ENCODE measurements around the gene AFP.

The AFP gene

GRCh38 chr4:73415807-73416238, 20.2 kb upstream of the AFP start:
- no peak for DNase-seq

GRCh38 chr4:73416423-73417087, 19.5 kb upstream of the AFP start:
- DNase-seq, result no peak

DNA sequence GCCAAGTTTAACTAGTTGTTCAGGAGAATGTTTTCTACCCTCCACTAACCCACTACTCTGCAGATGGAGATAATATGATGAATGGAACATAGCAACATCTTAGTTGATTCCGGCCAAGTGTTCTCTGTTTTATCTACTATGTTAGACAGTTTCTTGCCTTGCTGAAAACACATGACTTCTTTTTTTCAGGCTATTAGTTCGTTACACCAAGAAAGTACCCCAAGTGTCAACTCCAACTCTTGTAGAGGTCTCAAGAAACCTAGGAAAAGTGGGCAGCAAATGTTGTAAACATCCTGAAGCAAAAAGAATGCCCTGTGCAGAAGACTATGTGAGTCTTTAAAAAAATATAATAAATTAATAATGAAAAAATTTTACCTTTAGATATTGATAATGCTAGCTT, 18.7 kb upstream of the AFP start:
- DNase-seq, result no peak

GRCh38 chr4:73417973-73418372, 18.0 kb upstream of the AFP start:
- no peak for DNase-seq

DNA sequence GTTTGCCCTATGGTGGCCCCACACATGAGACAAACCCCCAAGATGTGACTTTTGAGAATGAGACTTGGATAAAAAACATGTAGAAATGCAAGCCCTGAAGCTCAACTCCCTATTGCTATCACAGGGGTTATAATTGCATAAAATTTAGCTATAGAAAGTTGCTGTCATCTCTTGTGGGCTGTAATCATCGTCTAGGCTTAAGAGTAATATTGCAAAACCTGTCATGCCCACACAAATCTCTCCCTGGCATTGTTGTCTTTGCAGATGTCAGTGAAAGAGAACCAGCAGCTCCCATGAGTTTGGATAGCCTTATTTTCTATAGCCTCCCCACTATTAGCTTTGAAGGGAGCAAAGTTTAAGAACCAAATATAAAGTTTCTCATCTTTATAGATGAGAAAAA, 17.3 kb upstream of the AFP start:
- DNase-seq, result no peak

- no peak for DNase-seq
Measured at GRCh38 chr4:73419106-73420038, 16.6 kb upstream of the AFP start.

DNA sequence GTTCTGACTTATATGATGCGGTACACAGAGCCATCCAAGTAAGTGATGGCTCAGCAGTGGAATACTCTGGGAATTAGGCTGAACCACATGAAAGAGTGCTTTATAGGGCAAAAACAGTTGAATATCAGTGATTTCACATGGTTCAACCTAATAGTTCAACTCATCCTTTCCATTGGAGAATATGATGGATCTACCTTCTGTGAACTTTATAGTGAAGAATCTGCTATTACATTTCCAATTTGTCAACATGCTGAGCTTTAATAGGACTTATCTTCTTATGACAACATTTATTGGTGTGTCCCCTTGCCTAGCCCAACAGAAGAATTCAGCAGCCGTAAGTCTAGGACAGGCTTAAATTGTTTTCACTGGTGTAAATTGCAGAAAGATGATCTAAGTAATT, 15.4 kb upstream of the AFP start:
- DNase-seq, result no peak

GRCh38 chr4:73421708-73422457, 14.1 kb upstream of the AFP start:
- no peak for DNase-seq

GRCh38 chr4:73422458-73422752, 13.6 kb upstream of the AFP start:
- no peak for DNase-seq

DNA sequence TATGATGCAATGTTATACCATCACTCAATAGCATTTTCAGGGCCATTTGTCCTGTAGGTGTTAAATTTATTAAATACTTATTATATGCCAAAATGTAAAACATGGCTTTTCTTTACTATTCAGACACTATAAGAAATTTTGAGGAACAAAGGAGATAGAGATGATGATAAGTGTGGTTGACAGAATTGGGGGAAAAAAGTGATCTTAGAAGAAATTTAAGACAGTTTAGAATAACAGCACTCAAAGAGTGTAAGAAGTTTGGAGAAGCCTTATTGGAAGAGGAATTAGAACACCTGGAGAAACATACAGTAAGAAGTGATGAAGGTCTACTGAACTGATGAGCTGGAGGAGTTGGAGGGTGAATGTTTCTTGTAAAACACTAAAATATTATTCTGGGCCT, 12.8 kb upstream of the AFP start:
- DNase-seq, result no peak

DNA sequence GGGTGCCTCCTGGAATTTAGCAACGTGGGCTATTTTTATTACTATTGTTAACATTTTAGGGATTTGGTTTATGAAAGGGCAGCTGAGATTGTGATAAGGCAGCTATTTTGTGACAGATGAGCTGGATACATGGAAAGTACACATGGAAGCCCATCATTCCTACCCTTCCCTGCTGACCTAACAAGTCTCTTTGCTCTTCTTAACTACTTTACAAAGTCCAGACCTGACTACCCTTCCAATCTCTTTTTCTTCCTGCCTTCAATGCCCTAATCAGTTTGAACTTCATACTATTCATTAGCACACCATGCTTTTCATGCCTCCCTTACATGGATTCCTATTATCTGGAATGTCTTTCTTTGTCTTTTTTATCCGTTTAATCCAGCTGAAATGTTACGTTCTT, 9.4 kb upstream of the AFP start:
- no peak for DNase-seq

- no peak for DNase-seq
Measured at GRCh38 chr4:73429118-73429517, 6.9 kb upstream of the AFP start.

DNA sequence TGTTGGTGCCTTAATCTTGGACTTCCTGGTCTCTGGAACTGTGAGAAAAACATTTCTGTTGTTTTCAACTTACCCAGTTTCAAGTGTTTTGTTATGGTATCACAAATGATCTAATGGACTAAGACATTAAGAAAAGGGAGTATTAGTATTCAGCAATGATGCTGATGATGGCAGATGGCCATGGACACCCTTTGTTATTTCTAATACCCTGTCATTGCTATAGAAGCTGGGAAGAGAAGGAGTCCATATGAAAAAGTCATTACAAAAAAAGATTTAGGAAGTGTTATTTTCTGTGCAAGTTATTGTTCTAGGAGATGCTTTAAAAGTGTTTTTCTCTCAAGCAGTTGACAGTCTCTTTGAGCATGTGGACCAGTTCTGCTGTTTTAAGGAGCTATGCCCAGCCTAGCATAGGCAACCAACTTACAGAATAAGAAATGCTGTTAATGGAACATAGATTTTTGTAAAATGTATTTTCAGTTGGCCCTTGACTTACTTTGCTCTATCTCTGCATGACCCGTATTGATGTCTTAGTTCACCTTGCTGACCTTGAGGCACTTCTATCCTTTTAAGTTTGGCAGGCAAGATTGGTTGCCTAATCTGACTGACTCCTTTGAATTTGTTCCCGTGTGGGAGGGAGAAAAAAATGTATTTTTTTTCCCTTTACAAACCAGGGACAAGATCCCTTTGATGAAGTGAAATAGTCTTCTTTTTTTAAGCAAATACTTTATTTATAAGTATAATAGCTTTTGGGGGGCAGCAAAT, 6.0 kb upstream of the AFP start:
- no peak for DNase-seq

GRCh38 chr4:73431813-73432168, 4.2 kb upstream of the AFP start:
- no peak for DNase-seq

GRCh38 chr4:73432169-73433000, 3.6 kb upstream of the AFP start:
- DNase-seq, result no peak

DNA sequence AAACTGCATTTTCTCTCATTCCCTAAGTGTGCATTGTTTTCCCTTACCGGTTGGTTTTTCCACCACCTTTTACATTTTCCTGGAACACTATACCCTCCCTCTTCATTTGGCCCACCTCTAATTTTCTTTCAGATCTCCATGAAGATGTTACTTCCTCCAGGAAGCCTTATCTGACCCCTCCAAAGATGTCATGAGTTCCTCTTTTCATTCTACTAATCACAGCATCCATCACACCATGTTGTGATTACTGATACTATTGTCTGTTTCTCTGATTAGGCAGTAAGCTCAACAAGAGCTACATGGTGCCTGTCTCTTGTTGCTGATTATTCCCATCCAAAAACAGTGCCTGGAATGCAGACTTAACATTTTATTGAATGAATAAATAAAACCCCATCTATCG, 2.9 kb upstream of the AFP start:
- DNase-seq, result no peak

DNA sequence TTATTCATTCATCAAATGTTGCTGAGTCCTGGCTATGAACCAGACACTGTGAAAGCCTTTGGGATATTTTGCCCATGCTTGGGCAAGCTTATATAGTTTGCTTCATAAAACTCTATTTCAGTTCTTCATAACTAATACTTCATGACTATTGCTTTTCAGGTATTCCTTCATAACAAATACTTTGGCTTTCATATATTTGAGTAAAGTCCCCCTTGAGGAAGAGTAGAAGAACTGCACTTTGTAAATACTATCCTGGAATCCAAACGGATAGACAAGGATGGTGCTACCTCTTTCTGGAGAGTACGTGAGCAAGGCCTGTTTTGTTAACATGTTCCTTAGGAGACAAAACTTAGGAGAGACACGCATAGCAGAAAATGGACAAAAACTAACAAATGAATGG, 1.7 kb upstream of the AFP start:
- no peak for DNase-seq

DNA sequence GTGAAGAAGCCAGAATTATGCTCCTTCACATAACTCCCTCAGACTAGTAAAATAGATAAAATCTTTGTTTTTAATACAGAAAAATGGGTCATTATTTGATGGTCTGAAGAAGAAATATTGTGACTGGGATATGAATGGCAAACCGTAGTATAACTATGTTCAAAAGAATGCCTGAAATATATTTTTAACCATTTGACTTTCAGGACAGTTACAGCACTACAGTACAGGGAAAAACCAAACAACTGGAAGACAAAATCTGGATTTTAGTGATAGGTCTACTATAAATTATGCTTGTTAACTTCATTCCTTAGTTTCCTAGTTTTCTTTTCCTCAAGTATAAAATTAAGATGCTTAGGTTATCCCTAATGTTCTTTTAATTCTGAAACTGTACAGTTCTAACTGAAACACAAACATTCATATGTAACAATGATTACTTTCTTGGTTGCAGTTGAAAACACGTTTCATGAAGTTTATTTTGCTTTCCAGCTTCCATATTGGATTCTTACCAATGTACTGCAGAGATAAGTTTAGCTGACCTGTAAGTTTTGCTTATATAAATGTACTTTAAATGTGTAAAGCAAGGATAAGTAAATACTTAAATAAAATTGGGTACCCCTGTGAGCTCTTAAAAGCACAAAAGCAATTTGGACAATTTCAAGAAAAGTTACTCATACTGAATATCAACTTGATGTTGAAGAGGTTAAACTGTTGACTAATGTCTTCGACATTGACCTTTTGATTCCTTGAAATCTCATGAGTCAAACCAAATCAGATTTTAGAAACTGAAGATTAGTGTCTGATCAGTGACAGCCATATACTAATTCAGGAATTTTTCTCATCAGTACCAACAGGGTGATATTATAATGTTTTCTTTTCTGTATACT, 895 bp downstream of the AFP start:
- no peak for DNase-seq

DNA sequence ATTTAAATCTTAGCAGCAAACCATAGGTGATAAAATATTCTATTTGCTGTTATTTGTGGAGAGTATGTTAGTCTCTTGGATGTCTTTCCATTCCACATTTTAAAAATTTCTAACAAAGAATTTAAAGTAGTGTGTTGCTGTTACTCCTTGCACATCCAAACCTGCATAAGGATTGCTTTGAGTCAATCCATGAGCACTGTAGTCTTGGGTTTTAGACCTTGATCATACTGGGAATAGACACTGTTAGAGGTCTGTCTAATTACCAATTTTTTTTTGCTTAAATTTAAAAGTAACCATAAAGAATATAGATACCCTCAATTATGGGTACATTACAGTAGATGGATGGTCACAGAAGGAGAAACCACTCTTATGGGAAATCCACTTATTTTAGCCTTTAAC, 1.5 kb downstream of the AFP start:
- DNase-seq, result no peak

DNA sequence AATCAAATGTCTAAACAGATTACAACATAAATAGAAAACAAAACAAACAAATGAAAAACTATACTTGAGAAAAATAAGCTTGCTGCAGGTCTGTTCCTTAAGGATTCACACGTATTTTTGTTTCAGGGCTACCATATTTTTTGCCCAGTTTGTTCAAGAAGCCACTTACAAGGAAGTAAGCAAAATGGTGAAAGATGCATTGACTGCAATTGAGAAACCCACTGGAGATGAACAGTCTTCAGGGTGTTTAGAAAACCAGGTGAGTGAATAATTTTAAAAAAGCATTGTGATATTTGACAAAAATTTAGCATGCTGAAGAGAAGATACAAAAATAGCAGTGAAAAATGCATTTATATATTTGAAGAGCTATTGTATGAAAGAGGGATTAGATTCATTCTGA, 2.0 kb downstream of the AFP start:
- DNase-seq, result no peak

- DNase-seq, result no peak
Measured at GRCh38 chr4:73438582-73439215, 2.7 kb downstream of the AFP start.

Measured in stimulated activated CD4-positive, alpha-beta T cell treated with anti-CD3 and anti-CD28 coated beads, Interleukin-12 subunit alpha, Interleukin-12 subunit beta, amount 100 ng/mL, for 4 hours (primary cell).